HepG2 (cell line): ENCODE results near the gene MAN2B2. TPM values are rescaled to one million over a fixed set of nuclear protein-coding genes. Genes with fewer than 3 reads are reported as not detected.
A peak's percentile ranks its signal among the peaks of the same experiment; 100 is the strongest.

ENCODE experiments used
- ATF1 ChIP-seq: IDR thresholded peaks from 2 replicates; pipeline ENCODE4 v1.6.1; 2016; ENCODE audit warnings: mild to moderate bottlenecking, control low read depth
- CBX5 ChIP-seq: sonication (generic); formaldehyde crosslinking; IDR thresholded peaks from 2 replicates; pipeline ENCODE4 v1.4.0; 2020; ENCODE audit warnings: missing genetic modification reagents, borderline replicate concordance
- DPF2 ChIP-seq: sonication (generic); formaldehyde crosslinking; IDR thresholded peaks from 2 replicates; pipeline ENCODE4 v1.4.0; 2020; ENCODE audit warnings: mild to moderate bottlenecking, low read depth, missing genetic modification reagents, borderline replicate concordance
- EZH2 ChIP-seq: conservative IDR thresholded peaks from 2 replicates; pipeline ENCODE4 v1.6.1; 2012; ENCODE audit warnings: mild to moderate bottlenecking, low read depth, low read length, moderate library complexity
- GMEB1 ChIP-seq: sonication (generic); formaldehyde crosslinking; IDR thresholded peaks from 2 replicates; pipeline ENCODE4 v1.5.1; 2020; ENCODE audit warnings: missing genetic modification reagents, mild to moderate bottlenecking, borderline replicate concordance
- KAT2B ChIP-seq: fragments of 150-350 bp; IDR thresholded peaks from 2 replicates; pipeline ENCODE4 v1.6.1; 2014; ENCODE audit warnings: low read depth, low read length, borderline replicate concordance
- KLF11 ChIP-seq: IDR thresholded peaks from 2 replicates; pipeline ENCODE4 v1.6.1; 2016; ENCODE audit warnings: missing compliant biosample characterization
- KLF13 ChIP-seq: sonication (generic); formaldehyde crosslinking; IDR thresholded peaks from 2 replicates; pipeline ENCODE4 v1.4.0; 2020; ENCODE audit warnings: mild to moderate bottlenecking, missing genetic modification reagents
- MTA3 ChIP-seq: sonication (generic); formaldehyde crosslinking; IDR thresholded peaks from 2 replicates; pipeline ENCODE4 v1.4.0; 2020; ENCODE audit warnings: missing genetic modification reagents
- MTF1 ChIP-seq: sonication (generic); formaldehyde crosslinking; IDR thresholded peaks from 2 replicates; pipeline ENCODE4 v1.5.0; 2020; ENCODE audit warnings: missing genetic modification reagents
- REST ChIP-seq, 2 experiments: IDR thresholded peaks; 2 replicates each; pipeline ENCODE4 v1.6.1; 2011 to 2012; ENCODE audit warnings: low read length in 2 of 2, borderline replicate concordance in 1 of 2, low read depth in 1 of 2, mild to moderate bottlenecking in 1 of 2, moderate library complexity in 1 of 2
- TERF1 ChIP-seq: sonication (generic); formaldehyde crosslinking; IDR thresholded peaks from 2 replicates; pipeline ENCODE4 v1.8.0; 2022; ENCODE audit warnings: mild to moderate bottlenecking, missing genetic modification reagents, moderate library complexity
- ZBTB8A ChIP-seq: sonication (generic); formaldehyde crosslinking; IDR thresholded peaks from 2 replicates; pipeline ENCODE4 v1.4.0; 2020; ENCODE audit warnings: mild to moderate bottlenecking, low read depth, missing genetic modification reagents, borderline replicate concordance
- ZFP36L2 ChIP-seq: sonication (generic); formaldehyde crosslinking; IDR thresholded peaks from 2 replicates; pipeline ENCODE4 v1.4.0; 2020; ENCODE audit warnings: missing genetic modification reagents
- ZNF124 ChIP-seq: sonication (generic); formaldehyde crosslinking; IDR thresholded peaks from 2 replicates; pipeline ENCODE4 v1.4.0; 2020; ENCODE audit warnings: missing genetic modification reagents
- ZNF292 ChIP-seq: sonication (generic); formaldehyde crosslinking; IDR thresholded peaks from 2 replicates; pipeline ENCODE4 v1.8.1; 2022; ENCODE audit warnings: mild to moderate bottlenecking, low read depth, missing genetic modification reagents, borderline replicate concordance
- ZNF296 ChIP-seq: sonication (generic); formaldehyde crosslinking; conservative IDR thresholded peaks from 2 replicates; pipeline ENCODE4 v1.5.0; 2020; ENCODE audit warnings: mild to moderate bottlenecking, missing genetic modification reagents
- ZNF335 ChIP-seq: sonication (generic); formaldehyde crosslinking; IDR thresholded peaks from 2 replicates; pipeline ENCODE4 v1.4.0; 2020; ENCODE audit warnings: missing genetic modification reagents
- ZNF576 ChIP-seq: sonication (generic); formaldehyde crosslinking; IDR thresholded peaks from 2 replicates; pipeline ENCODE4 v1.4.0; 2020; ENCODE audit warnings: mild to moderate bottlenecking, missing genetic modification reagents
- ZNF713 ChIP-seq: sonication (generic); formaldehyde crosslinking; IDR thresholded peaks from 2 replicates; pipeline ENCODE4 v1.4.0; 2020; ENCODE audit warnings: mild to moderate bottlenecking, missing genetic modification reagents
- polyA plus RNA-seq, 8 experiments: library from polyadenylated mRNA; depleted of rRNA in 3 of 8; stranded (reverse) in 7 of 8; unstranded in 1 of 8; fragments of >200 nt; fragmentation: Illumina TruSeq in 4 of 8; extraction: Trizol in 4 of 8; gene quantifications; 2 replicates each; pipeline versions ENCODE4 v1.2.1 to v1.2.3, GENCODE V29; 2011 to 2016; ENCODE audit warnings: low read depth in 4 of 8, missing spikeins in 1 of 8, mixed read lengths in 1 of 8; ENCODE audit not compliant: insufficient read depth in 1 of 8
- total RNA-seq, 5 experiments: library from RNA; depleted of rRNA; stranded (reverse); fragments of >200 nt; fragmentation: Illumina TruSeq; extraction: Trizol; gene quantifications; 2 replicates each; pipeline ENCODE4 v1.2.3, GENCODE V29; 2016; ENCODE audit warnings: low read depth in 1 of 5
- TF ChIP-seq, protein P1 (sequence below): sonication (generic); formaldehyde crosslinking; IDR thresholded peaks from 2 replicates; pipeline ENCODE4 v1.9.0; 2021; ENCODE audit warnings: missing genetic modification reagents, mild to moderate bottlenecking, borderline replicate concordance

The MAN2B2 gene
- total and polyA plus RNA-seq, 2 of the 13 experiments (the other 11 are each of a cell fraction or from before 2014, with no cell fraction given), result 4.8 to 5.4 TPM

- TF ChIP-seq ZNF292 (CRISPR knock-in tag), result 0 out of 2 replicates have a peak, but pooled peaks have one; percentile 43
- TF ChIP-seq EZH2, result no peak
- TF ChIP-seq REST (IDR thresholded peaks at IDR 0.05; ENCODE audit: borderline replicate concordance in 1 of 2, low read depth in 1 of 2, low read length in 2 of 2), result 0 out of 4 replicates have a peak, but pooled peaks of 1 of the 2 experiments have one; percentile 15
- TF ChIP-seq KLF11 (CRISPR knock-in tag), result no peak
- TF ChIP-seq ATF1 (CRISPR knock-in tag), result no peak
- no peak for TF ChIP-seq KAT2B
- no peak for TF ChIP-seq TERF1 (CRISPR knock-in tag)
- no peak for TF ChIP-seq MTA3 (CRISPR knock-in tag)
- no peak; the same call in 1 of the 2 replicates for TF ChIP-seq GMEB1 (CRISPR knock-in tag)
- no peak for TF ChIP-seq CBX5 (CRISPR knock-in tag)
- no peak for TF ChIP-seq ZBTB8A (CRISPR knock-in tag)
- TF ChIP-seq ZNF576, result no peak
- no peak for TF ChIP-seq ZNF713 (CRISPR knock-in tag)
- no peak for TF ChIP-seq KLF13 (CRISPR knock-in tag)
- TF ChIP-seq, protein P1, sequence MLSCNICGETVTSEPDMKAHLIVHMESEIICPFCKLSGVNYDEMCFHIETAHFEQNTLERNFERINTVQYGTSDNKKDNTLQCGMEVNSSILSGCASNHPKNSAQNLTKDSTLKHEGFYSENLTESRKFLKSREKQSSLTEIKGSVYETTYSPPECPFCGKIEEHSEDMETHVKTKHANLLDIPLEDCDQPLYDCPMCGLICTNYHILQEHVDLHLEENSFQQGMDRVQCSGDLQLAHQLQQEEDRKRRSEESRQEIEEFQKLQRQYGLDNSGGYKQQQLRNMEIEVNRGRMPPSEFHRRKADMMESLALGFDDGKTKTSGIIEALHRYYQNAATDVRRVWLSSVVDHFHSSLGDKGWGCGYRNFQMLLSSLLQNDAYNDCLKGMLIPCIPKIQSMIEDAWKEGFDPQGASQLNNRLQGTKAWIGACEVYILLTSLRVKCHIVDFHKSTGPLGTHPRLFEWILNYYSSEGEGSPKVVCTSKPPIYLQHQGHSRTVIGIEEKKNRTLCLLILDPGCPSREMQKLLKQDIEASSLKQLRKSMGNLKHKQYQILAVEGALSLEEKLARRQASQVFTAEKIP, result no peak
- TF ChIP-seq ZNF335 (CRISPR knock-in tag), result no peak
- no peak for TF ChIP-seq ZNF296 (CRISPR knock-in tag)
- TF ChIP-seq MTF1 (CRISPR knock-in tag), result no peak
- no peak for TF ChIP-seq ZNF124 (CRISPR knock-in tag)
- no peak for TF ChIP-seq DPF2 (CRISPR knock-in tag)
- 0 out of 2 replicates have a peak, but pooled peaks have one; percentile 35 for TF ChIP-seq ZFP36L2
These were observed at the start of gene MAN2B2 (continued) for GRCh38 chr4:6574747-6575502.
